ENCODE results near the gene OR2V2.

OR2V2 gene

DNA sequence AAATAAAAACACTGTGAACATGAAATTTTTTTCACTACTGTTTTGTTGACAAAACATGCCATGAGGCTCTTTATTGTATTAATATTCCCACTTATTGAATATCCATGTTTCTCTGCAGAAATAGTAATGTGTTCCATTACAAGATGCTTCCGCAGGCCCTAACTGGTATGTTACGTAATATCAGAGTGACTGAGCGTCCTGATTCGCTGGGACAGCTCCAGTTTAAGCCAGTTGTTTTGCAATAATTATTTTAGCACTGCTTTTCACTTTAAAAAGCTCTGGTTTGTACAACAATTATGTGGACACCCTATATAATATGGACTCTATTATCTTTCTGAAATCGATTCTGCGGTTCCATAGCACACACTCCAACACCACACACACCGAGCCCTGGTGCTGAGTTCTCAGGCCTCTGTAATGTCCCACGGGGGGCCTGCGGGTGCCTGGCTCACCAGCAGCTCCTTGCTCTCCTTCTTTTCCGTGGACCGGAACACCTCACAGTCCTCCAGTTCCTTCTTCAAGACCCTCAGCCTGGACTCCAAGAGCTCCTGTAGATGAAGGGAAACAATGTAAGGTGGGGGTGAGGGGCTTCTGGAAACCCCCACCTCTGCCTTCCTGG lies 55.8 kb downstream of the OR2V2 start:
- Histone ChIP-seq H3K27me3 (ENCODE audit: insufficient read depth, low read length, poor library complexity, severe bottlenecking) (no peaks in the 10 kb centered on the region), H2AFZ (ENCODE audit: low read length) (no peak overlapping the region), H3K9me3 (ENCODE audit: insufficient read depth, low read depth, low read length) (no peaks in the 10 kb centered on the region), H3K4me1 (ENCODE audit: insufficient read depth, low read length, poor library complexity, severe bottlenecking) (peaks cover 7% of the 10 kb centered on the region), H3K4me2 (ENCODE audit: low read depth, low read length, poor library complexity, severe bottlenecking) (peak overlapping the region; percentile 67), H3K9me2 (replicated peaks; ENCODE audit: low read depth, low read length) (no peaks in the 10 kb centered on the region), H3K79me2 (ENCODE audit: insufficient read depth, low read length) (no peaks in the 10 kb centered on the region), H4K20me1 (ENCODE audit: insufficient read depth, low read length, poor library complexity, severe bottlenecking) (no peaks in the 10 kb centered on the region), H3K9ac (ENCODE audit: low read depth, low read length, poor library complexity, severe bottlenecking) (no peak overlapping the region), H3F3A (ENCODE audit: low read depth) (no peaks in the 10 kb centered on the region; the same call in 1 of the 2 replicates), H3K36me3 (ENCODE audit: insufficient read depth, low read length) (no peaks in the 10 kb centered on the region), H3K4me3 (ENCODE audit: low read length, poor library complexity, severe bottlenecking) (no peak overlapping the region)
- TF ChIP-seq, protein P1, sequence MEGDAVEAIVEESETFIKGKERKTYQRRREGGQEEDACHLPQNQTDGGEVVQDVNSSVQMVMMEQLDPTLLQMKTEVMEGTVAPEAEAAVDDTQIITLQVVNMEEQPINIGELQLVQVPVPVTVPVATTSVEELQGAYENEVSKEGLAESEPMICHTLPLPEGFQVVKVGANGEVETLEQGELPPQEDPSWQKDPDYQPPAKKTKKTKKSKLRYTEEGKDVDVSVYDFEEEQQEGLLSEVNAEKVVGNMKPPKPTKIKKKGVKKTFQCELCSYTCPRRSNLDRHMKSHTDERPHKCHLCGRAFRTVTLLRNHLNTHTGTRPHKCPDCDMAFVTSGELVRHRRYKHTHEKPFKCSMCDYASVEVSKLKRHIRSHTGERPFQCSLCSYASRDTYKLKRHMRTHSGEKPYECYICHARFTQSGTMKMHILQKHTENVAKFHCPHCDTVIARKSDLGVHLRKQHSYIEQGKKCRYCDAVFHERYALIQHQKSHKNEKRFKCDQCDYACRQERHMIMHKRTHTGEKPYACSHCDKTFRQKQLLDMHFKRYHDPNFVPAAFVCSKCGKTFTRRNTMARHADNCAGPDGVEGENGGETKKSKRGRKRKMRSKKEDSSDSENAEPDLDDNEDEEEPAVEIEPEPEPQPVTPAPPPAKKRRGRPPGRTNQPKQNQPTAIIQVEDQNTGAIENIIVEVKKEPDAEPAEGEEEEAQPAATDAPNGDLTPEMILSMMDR (conservative IDR thresholded peaks at IDR 0.05; ENCODE audit: low read length): no peak

DNA sequence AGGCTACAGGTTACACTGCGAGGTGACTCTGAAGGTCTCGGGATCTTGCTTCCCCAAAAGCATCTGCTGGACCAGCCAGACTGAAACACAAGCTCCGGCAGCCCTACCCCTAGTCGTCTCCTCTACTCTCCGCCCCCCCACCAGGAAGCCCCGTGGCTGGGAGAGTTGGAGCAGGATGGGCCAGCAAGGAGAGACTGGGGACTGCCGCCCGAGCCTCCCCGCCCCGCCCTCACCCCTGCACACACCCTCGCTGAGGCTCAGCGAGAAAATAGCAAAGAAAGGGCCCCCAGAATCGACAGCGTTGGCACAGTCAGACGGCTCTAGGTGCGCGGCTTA lies 56.4 kb downstream of the OR2V2 start:
- no peaks in the 10 kb centered on the region; the same call in 1 of the 2 replicates for H3F3A ChIP-seq (ENCODE audit: low read depth)
- no peaks in the 10 kb centered on the region for H3K36me3 ChIP-seq (ENCODE audit: insufficient read depth, low read length)
- H3K4me2 ChIP-seq (ENCODE audit: low read depth, low read length, poor library complexity, severe bottlenecking): peak overlapping the region; percentile 67
- peak overlapping the region; percentile 73 for H2AFZ ChIP-seq (ENCODE audit: low read length)
- no peaks in the 10 kb centered on the region for H3K79me2 ChIP-seq (ENCODE audit: insufficient read depth, low read length)
- H3K4me3 ChIP-seq (ENCODE audit: low read length, poor library complexity, severe bottlenecking): peak overlapping the region; percentile 71
- H3K9me3 ChIP-seq (ENCODE audit: insufficient read depth, low read depth, low read length): no peaks in the 10 kb centered on the region
- H3K9me2 ChIP-seq (replicated peaks; ENCODE audit: low read depth, low read length): no peaks in the 10 kb centered on the region
- no peaks in the 10 kb centered on the region for H3K27me3 ChIP-seq (ENCODE audit: insufficient read depth, low read length, poor library complexity, severe bottlenecking)
- H3K9ac ChIP-seq (ENCODE audit: low read depth, low read length, poor library complexity, severe bottlenecking): peak overlapping the region; percentile 17
- TF ChIP-seq, protein P1 (conservative IDR thresholded peaks at IDR 0.05; ENCODE audit: low read length): no peak
- TF ChIP-seq EZH2phosphoT487 (IDR thresholded peaks at IDR 0.05; ENCODE audit: borderline replicate concordance): no peak
- no peaks in the 10 kb centered on the region for H4K20me1 ChIP-seq (ENCODE audit: insufficient read depth, low read length, poor library complexity, severe bottlenecking)
- H3K4me1 ChIP-seq (ENCODE audit: insufficient read depth, low read length, poor library complexity, severe bottlenecking): peaks cover 7% of the 10 kb centered on the region

DNA sequence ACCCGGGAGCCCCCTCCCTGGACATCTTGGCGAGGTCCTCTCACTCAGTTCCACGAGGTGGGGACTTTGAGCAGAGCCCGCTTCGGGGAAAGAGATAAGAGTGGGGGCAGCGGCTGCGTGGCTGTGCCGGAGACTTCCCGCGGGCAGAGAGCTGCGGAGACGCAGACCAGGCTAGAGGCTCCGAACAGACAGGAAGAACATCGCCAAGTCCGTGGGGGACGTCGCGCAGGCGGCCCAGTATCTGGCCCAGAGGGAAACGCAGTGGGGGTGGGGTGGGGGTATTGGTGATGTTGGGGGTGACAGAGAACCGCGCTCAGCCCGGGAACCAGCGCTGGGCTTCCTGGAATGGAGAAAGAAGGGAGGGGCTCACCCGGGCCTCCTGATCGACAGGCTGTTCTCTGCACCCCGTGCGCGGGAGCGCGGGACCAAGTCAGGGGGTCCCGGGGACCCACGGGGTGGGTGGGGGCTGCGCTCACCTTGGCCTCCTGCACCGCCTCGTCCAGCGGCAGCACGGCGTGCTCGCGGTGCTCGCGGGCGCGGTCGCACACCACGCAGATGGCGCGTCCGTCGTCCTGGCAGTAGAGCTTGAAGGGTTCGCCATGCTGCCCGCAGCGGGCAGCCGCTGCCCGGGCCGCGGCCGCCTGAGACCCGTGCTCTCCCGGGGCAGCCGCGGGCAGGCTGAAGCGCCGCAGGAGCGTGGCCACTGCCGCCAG lies 56.9 kb downstream of the OR2V2 start:
- H3K4me1 ChIP-seq (ENCODE audit: insufficient read depth, low read length, poor library complexity, severe bottlenecking): peaks cover 7% of the 10 kb centered on the region
- H3K36me3 ChIP-seq (ENCODE audit: insufficient read depth, low read length): no peaks in the 10 kb centered on the region
- H3F3A ChIP-seq (ENCODE audit: low read depth): no peaks in the 10 kb centered on the region; the same call in 1 of the 2 replicates
- no peaks in the 10 kb centered on the region for H4K20me1 ChIP-seq (ENCODE audit: insufficient read depth, low read length, poor library complexity, severe bottlenecking)
- peak overlapping the region; percentile 67 for H3K4me2 ChIP-seq (ENCODE audit: low read depth, low read length, poor library complexity, severe bottlenecking)
- peak overlapping the region; percentile 73 for H2AFZ ChIP-seq (ENCODE audit: low read length)
- H3K4me3 ChIP-seq (ENCODE audit: low read length, poor library complexity, severe bottlenecking): peak overlapping the region; percentile 71
- H3K9ac ChIP-seq (ENCODE audit: low read depth, low read length, poor library complexity, severe bottlenecking): peak overlapping the region; percentile 17
- no peaks in the 10 kb centered on the region for H3K79me2 ChIP-seq (ENCODE audit: insufficient read depth, low read length)
- no peaks in the 10 kb centered on the region for H3K9me2 ChIP-seq (replicated peaks; ENCODE audit: low read depth, low read length)
- H3K27me3 ChIP-seq (ENCODE audit: insufficient read depth, low read length, poor library complexity, severe bottlenecking): no peaks in the 10 kb centered on the region
- H3K9me3 ChIP-seq (ENCODE audit: insufficient read depth, low read depth, low read length): no peaks in the 10 kb centered on the region
- TF ChIP-seq, protein P1 (conservative IDR thresholded peaks at IDR 0.05; ENCODE audit: low read length): no peak
- no peak for TF ChIP-seq EZH2phosphoT487 (IDR thresholded peaks at IDR 0.05; ENCODE audit: borderline replicate concordance)

All from Loucy (cell line).